Neural cell (in vitro differentiated cells): ENCODE results near the gene GFRA1.

Experiments
- EP300 ChIP-seq: fragments of 450-650 bp; conservative IDR thresholded peaks from 2 replicates; pipeline ENCODE4 v1.6.1; 2014; ENCODE audit warnings: antibody characterized with exemption, mild to moderate bottlenecking, moderate library complexity; ENCODE audit not compliant: poor library complexity, severe bottlenecking
- TF ChIP-seq, protein P1 (sequence below): fragments of 450-650 bp; IDR thresholded peaks from 2 replicates; pipeline ENCODE4 v1.5.1; 2014; ENCODE audit warnings: antibody characterized with exemption, mild to moderate bottlenecking, moderate library complexity; ENCODE audit not compliant: poor library complexity, severe bottlenecking

DNA sequence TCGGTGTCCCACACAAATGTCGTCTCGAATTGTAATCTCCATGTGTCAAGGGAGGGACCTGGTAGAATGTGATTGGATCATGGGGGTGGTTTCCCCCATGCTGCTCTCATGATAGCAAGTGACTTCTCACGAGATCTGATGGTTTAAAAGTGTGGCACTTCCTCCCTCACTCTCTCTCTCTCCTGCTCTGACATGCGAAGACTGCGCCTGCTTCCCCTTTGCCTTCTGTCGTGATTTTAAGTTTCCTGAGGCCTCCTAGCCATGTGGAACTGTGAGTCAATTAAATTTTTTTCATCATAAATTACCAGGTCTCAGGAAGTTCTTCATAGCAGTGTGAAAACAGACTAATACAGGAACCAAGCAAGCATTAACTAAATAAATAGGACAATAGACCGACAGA lies 229.1 kb downstream of the GFRA1 start:
- TF ChIP-seq, protein P1, sequence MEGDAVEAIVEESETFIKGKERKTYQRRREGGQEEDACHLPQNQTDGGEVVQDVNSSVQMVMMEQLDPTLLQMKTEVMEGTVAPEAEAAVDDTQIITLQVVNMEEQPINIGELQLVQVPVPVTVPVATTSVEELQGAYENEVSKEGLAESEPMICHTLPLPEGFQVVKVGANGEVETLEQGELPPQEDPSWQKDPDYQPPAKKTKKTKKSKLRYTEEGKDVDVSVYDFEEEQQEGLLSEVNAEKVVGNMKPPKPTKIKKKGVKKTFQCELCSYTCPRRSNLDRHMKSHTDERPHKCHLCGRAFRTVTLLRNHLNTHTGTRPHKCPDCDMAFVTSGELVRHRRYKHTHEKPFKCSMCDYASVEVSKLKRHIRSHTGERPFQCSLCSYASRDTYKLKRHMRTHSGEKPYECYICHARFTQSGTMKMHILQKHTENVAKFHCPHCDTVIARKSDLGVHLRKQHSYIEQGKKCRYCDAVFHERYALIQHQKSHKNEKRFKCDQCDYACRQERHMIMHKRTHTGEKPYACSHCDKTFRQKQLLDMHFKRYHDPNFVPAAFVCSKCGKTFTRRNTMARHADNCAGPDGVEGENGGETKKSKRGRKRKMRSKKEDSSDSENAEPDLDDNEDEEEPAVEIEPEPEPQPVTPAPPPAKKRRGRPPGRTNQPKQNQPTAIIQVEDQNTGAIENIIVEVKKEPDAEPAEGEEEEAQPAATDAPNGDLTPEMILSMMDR: no peak
- TF ChIP-seq EP300: no peak
